ENCODE data around the gene HYAL2. TPM values are rescaled to one million over a fixed set of nuclear protein-coding genes. Genes with fewer than 3 reads are reported as not detected.
A peak's percentile ranks its signal among the peaks of the same experiment; 100 is the strongest.

Gene HYAL2
- total and polyA plus RNA-seq, 4 donors: 19.5 to 57.6 (median 33.2) TPM

DNA sequence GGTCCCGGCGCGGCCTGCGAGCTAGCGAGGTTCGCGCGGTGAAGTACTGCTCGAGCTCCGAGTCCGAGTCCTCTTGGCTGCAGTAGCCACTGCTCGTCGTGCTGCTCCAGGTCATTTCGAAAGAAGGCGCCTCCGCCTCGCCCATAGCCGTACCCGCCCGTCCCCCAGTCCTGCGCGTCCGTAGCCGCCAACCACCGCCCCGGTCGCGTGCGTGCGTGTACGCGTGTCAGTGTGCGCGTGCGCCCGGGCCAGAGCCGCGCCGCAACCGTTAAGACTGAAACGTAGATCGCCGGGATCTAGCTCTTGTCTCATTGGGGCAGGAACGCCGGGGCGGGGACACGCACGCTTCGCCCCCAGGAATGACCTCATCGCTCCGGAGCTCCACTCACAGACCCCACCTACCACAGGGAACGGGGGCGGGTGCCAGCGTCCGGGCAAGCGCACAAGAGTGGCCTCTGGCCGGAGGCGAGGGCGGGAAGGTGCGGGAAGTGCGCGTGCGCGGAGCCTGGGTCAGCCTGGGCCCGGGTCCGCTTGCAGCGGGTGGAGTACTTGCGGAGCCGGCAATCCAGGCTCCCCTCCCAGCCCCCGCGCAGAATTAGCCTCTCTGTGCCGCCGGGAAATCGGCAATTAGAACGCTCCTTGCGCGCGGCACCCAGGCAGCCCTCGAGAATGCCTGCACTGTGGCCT lies 14.8 kb upstream of the HYAL2 start (continued):
- TF ChIP-seq, protein P1, sequence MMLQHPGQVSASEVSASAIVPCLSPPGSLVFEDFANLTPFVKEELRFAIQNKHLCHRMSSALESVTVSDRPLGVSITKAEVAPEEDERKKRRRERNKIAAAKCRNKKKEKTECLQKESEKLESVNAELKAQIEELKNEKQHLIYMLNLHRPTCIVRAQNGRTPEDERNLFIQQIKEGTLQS (IDR thresholded peaks at IDR 0.05): no peak
- peak in 1 of 2 donors; percentile 55 for TF ChIP-seq GABPA (IDR thresholded peaks at IDR 0.05 in 1 of 2, conservative IDR thresholded peaks at IDR 0.05 in 1 of 2)
- no peak for TF ChIP-seq FOXA2 (IDR thresholded peaks at IDR 0.05)
- peak; percentile 46 for TF ChIP-seq TAF1 (conservative IDR thresholded peaks at IDR 0.05)
- no peak for TF ChIP-seq NR2F2 (IDR thresholded peaks at IDR 0.05)
- peak; percentile 19 to 29 for TF ChIP-seq HNF4A (conservative IDR thresholded peaks at IDR 0.05)
- TF ChIP-seq, protein P2, sequence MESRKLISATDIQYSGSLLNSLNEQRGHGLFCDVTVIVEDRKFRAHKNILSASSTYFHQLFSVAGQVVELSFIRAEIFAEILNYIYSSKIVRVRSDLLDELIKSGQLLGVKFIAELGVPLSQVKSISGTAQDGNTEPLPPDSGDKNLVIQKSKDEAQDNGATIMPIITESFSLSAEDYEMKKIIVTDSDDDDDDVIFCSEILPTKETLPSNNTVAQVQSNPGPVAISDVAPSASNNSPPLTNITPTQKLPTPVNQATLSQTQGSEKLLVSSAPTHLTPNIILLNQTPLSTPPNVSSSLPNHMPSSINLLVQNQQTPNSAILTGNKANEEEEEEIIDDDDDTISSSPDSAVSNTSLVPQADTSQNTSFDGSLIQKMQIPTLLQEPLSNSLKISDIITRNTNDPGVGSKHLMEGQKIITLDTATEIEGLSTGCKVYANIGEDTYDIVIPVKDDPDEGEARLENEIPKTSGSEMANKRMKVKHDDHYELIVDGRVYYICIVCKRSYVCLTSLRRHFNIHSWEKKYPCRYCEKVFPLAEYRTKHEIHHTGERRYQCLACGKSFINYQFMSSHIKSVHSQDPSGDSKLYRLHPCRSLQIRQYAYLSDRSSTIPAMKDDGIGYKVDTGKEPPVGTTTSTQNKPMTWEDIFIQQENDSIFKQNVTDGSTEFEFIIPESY (IDR thresholded peaks at IDR 0.05): no peak

DNA sequence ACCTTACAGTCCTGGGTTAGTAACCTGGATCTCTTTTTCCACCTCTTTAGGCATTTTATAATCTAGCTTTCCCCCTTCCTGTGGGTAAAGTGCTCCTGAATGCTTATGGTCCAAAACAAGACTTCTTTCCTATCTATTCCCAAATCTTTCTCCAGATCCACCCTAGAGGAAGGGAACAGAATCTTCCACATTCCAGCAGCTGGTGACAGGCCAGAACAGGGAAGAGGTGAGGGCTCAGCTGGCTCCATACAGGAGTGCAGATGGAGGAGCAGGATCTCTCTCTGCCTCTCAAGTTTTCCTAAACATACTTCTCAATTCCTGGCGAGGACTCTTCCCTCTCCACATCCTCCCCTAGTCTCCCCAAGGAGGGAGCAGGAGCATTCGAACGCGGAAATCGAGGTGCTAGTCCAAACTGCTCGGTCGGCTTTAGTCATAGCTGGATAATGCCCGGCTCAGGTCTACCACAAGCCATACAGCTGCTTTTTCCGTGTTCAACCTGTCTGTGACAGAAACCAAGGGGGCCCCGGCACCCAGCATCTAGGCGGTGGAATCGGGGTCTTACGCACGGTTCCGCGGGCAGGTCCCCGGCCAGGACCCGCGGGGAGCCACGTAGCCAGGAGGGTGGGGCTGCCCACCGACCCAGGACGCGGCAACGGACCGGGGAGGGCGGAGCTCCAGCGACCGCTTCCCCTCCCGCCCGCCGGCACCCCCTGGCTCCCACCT lies 14.1 kb upstream of the HYAL2 start:
- H3K4me1 ChIP-seq (ENCODE audit: control insufficient read depth in 4 of 4, insufficient read depth in 4 of 4, low read length in 3 of 4): peaks cover 8 to 44% (median 20%) of the 10 kb centered on the region in 4 donors
- H3K36me3 ChIP-seq (ENCODE audit: control insufficient read depth in 4 of 4, insufficient read depth in 3 of 4, low read depth in 1 of 4, low read length in 3 of 4): peaks cover under 1 to 6% (median 4%) of the 10 kb centered on the region in 4 donors
- H3K9me3 ChIP-seq (ENCODE audit: control insufficient read depth in 4 of 4, low read length in 3 of 4): no peaks in the 10 kb centered on the region
- H3K27me3 ChIP-seq (ENCODE audit: control insufficient read depth in 4 of 4, insufficient read depth in 4 of 4, low read length in 3 of 4): no peaks in the 10 kb centered on the region
- WGBS: under 1% methylated on average over 31 of the region's 31 CpGs
- peak overlapping the region; percentile 92 to 99 for H3K27ac ChIP-seq (ENCODE audit: low read depth in 1 of 2, low read length in 2 of 2)
- DNase-seq (ENCODE audit: low spot score): no peak
- H3K9ac ChIP-seq (ENCODE audit: low read depth in 1 of 2, low read length in 2 of 2): peak overlapping the region; percentile 78 to 93
- H3K4me3 ChIP-seq (ENCODE audit: low read depth in 1 of 3, low read length in 3 of 3): peak overlapping the region; percentile 70 to 94 (median 70)
- TF ChIP-seq EGR1 (IDR thresholded peaks at IDR 0.05; ENCODE audit: low read depth in 2 of 2): no peak
- no peak for TF ChIP-seq FOXA1 (IDR thresholded peaks at IDR 0.05)
- TF ChIP-seq, protein P3, sequence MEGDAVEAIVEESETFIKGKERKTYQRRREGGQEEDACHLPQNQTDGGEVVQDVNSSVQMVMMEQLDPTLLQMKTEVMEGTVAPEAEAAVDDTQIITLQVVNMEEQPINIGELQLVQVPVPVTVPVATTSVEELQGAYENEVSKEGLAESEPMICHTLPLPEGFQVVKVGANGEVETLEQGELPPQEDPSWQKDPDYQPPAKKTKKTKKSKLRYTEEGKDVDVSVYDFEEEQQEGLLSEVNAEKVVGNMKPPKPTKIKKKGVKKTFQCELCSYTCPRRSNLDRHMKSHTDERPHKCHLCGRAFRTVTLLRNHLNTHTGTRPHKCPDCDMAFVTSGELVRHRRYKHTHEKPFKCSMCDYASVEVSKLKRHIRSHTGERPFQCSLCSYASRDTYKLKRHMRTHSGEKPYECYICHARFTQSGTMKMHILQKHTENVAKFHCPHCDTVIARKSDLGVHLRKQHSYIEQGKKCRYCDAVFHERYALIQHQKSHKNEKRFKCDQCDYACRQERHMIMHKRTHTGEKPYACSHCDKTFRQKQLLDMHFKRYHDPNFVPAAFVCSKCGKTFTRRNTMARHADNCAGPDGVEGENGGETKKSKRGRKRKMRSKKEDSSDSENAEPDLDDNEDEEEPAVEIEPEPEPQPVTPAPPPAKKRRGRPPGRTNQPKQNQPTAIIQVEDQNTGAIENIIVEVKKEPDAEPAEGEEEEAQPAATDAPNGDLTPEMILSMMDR (IDR thresholded peaks at IDR 0.05; ENCODE audit: low read depth, low read length, missing input control): no peak
- TF ChIP-seq, protein P1 (IDR thresholded peaks at IDR 0.05): no peak
- TF ChIP-seq YY1 (IDR thresholded peaks at IDR 0.05): no peak
- TF ChIP-seq HNF4A (conservative IDR thresholded peaks at IDR 0.05): no peak

DNA sequence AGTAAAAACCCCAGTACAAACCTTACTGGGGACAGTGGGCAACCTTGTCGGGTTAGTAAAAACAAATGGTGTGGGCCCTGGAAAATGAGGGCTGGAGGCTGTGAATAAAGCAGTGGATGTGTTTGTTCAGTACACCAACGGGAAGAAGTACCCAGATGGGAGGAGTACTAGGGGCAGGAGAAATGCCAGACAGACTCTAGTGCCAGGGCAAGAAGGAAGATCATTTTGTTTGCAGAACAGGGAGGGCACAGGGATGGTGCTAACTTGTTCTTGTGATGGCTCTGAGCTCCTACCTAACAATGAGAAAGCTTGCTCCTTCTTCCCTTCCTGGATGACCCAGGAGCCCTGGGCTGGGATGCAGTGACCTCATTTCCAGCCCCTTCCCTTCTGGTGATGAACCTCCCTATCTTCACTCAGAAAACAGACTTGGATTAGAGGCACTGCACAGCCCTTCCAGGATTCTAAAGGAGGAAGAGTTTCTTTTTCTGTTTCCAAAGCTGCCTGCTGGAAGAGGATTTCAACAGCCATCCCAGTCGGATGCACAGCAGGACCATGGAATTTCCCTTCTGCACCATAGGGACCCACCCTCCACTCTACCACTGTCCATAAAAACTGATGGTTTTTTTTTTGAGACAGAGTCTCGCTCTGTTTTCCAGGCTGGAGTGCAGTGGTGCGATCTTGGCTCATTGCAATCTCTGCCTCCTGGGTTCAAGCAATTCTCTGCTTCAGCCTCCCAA lies 12.0 kb upstream of the HYAL2 start:
- H3K4me1 ChIP-seq (ENCODE audit: control insufficient read depth in 4 of 4, insufficient read depth in 4 of 4, low read length in 3 of 4): peaks cover 6 to 39% (median 20%) of the 10 kb centered on the region in 4 donors
- 67% methylated on average over 5 of the region's 5 CpGs for WGBS
- TF ChIP-seq, protein P3 (IDR thresholded peaks at IDR 0.05; ENCODE audit: low read depth, low read length, missing input control): no peak
- TF ChIP-seq JUND (IDR thresholded peaks at IDR 0.05) (no peak), SP1 (IDR thresholded peaks at IDR 0.05) (no peak), HNF4G (IDR thresholded peaks at IDR 0.05) (no peak), RXRA (IDR thresholded peaks at IDR 0.05) (no peak)
- TF ChIP-seq, protein P4, sequence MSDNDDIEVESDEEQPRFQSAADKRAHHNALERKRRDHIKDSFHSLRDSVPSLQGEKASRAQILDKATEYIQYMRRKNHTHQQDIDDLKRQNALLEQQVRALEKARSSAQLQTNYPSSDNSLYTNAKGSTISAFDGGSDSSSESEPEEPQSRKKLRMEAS (IDR thresholded peaks at IDR 0.05): no peak
- TF ChIP-seq, protein P5, sequence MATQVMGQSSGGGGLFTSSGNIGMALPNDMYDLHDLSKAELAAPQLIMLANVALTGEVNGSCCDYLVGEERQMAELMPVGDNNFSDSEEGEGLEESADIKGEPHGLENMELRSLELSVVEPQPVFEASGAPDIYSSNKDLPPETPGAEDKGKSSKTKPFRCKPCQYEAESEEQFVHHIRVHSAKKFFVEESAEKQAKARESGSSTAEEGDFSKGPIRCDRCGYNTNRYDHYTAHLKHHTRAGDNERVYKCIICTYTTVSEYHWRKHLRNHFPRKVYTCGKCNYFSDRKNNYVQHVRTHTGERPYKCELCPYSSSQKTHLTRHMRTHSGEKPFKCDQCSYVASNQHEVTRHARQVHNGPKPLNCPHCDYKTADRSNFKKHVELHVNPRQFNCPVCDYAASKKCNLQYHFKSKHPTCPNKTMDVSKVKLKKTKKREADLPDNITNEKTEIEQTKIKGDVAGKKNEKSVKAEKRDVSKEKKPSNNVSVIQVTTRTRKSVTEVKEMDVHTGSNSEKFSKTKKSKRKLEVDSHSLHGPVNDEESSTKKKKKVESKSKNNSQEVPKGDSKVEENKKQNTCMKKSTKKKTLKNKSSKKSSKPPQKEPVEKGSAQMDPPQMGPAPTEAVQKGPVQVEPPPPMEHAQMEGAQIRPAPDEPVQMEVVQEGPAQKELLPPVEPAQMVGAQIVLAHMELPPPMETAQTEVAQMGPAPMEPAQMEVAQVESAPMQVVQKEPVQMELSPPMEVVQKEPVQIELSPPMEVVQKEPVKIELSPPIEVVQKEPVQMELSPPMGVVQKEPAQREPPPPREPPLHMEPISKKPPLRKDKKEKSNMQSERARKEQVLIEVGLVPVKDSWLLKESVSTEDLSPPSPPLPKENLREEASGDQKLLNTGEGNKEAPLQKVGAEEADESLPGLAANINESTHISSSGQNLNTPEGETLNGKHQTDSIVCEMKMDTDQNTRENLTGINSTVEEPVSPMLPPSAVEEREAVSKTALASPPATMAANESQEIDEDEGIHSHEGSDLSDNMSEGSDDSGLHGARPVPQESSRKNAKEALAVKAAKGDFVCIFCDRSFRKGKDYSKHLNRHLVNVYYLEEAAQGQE (IDR thresholded peaks at IDR 0.05): no peak

More for the DNA sequence above, 12.0 kb upstream of the HYAL2 start:
- Histone ChIP-seq H3K27ac (ENCODE audit: low read depth in 1 of 2, low read length in 2 of 2) (peak overlapping the region; percentile 40 to 56), H3K27me3 (ENCODE audit: control insufficient read depth in 4 of 4, insufficient read depth in 4 of 4, low read length in 3 of 4) (no peaks in the 10 kb centered on the region), H3K9ac (ENCODE audit: low read depth in 1 of 2, low read length in 2 of 2) (peak overlapping the region in 1 of 2 donors; percentile 24), H3K9me3 (ENCODE audit: control insufficient read depth in 4 of 4, low read length in 3 of 4) (no peaks in the 10 kb centered on the region), H3K36me3 (ENCODE audit: control insufficient read depth in 4 of 4, insufficient read depth in 3 of 4, low read depth in 1 of 4, low read length in 3 of 4) (peaks cover 4 to 27% (median 16%) of the 10 kb centered on the region in 4 donors), H3K4me3 (ENCODE audit: low read depth in 1 of 3, low read length in 3 of 3) (no peak overlapping the region)
- DNase-seq (ENCODE audit: low spot score): no peak

Measured in liver (tissue), 9 donors.